GM10266 (cell line): Measurements from ENCODE around the gene CBFA2T3.
"Not testable (repeated sequence)": the region's sequence is repeated elsewhere in the genome, so short reads cannot be mapped to it uniquely, and the experiment has no call there.

Source experiments
- DNase-seq: peaks from one replicate; pipeline ENCODE4 v3.0.0; 2012; ENCODE audit errors: extremely low spot score
- TF ChIP-seq, protein P1 (sequence below): IDR thresholded peaks from 2 replicates; pipeline ENCODE4 v1.5.1; 2012; ENCODE audit warnings: mild to moderate bottlenecking, low read depth; ENCODE audit not compliant: control insufficient read depth, insufficient read depth; ENCODE audit errors: missing control alignments

CBFA2T3 gene

DNA sequence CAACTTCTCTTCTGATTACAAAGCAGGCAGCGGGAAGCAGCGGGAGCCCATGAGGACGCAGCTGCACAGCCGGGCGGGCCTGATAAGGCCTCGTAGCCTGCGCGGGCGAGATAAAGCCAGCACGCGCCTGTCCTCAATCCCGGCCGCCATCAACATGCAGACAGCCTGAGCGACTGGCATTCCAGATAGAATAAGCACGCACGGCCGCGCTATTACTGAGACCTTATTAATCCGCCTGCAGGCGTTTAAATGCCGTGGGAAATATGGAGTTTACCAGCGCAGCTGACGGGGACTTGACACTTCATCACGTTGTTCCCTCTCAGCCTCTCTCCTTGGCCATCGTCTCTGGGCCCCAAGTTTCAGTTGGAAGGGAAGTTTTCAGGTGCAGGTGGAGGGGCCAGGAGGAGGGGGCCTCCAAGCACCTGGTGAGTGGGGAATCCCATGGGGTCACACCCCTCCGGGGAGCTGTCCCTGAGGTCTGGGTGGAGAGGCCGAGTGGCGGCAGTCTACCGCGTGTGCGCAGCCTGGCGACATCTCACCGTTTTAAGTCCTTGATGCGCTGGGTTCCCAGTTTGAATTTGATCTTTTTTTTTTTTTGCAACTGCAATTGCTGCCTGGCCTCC is 27.3 kb upstream of the CBFA2T3 start:
- DNase-seq = no peak
- TF ChIP-seq, protein P1, sequence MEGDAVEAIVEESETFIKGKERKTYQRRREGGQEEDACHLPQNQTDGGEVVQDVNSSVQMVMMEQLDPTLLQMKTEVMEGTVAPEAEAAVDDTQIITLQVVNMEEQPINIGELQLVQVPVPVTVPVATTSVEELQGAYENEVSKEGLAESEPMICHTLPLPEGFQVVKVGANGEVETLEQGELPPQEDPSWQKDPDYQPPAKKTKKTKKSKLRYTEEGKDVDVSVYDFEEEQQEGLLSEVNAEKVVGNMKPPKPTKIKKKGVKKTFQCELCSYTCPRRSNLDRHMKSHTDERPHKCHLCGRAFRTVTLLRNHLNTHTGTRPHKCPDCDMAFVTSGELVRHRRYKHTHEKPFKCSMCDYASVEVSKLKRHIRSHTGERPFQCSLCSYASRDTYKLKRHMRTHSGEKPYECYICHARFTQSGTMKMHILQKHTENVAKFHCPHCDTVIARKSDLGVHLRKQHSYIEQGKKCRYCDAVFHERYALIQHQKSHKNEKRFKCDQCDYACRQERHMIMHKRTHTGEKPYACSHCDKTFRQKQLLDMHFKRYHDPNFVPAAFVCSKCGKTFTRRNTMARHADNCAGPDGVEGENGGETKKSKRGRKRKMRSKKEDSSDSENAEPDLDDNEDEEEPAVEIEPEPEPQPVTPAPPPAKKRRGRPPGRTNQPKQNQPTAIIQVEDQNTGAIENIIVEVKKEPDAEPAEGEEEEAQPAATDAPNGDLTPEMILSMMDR = no peak

DNA sequence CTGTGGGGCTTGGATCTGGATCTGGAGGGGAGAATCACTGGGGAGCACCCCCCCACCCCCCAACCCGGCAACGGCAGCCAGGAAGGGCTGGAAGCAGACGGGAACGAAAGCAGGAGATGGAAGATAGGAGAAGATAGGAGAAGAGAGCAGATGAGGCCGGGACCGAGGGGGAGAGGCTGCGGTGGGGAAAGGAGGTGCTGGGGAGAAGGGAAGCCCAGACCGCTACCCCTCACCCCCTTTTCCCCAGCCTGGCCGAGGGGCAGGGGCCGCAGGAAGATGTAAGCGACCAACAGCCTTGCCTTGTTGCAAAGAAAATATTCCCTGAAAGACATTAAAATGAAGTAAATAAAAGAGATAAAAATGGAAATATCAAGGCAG is 26.8 kb upstream of the CBFA2T3 start:
- TF ChIP-seq, protein P1 = no peak
- DNase-seq = no peak

DNA sequence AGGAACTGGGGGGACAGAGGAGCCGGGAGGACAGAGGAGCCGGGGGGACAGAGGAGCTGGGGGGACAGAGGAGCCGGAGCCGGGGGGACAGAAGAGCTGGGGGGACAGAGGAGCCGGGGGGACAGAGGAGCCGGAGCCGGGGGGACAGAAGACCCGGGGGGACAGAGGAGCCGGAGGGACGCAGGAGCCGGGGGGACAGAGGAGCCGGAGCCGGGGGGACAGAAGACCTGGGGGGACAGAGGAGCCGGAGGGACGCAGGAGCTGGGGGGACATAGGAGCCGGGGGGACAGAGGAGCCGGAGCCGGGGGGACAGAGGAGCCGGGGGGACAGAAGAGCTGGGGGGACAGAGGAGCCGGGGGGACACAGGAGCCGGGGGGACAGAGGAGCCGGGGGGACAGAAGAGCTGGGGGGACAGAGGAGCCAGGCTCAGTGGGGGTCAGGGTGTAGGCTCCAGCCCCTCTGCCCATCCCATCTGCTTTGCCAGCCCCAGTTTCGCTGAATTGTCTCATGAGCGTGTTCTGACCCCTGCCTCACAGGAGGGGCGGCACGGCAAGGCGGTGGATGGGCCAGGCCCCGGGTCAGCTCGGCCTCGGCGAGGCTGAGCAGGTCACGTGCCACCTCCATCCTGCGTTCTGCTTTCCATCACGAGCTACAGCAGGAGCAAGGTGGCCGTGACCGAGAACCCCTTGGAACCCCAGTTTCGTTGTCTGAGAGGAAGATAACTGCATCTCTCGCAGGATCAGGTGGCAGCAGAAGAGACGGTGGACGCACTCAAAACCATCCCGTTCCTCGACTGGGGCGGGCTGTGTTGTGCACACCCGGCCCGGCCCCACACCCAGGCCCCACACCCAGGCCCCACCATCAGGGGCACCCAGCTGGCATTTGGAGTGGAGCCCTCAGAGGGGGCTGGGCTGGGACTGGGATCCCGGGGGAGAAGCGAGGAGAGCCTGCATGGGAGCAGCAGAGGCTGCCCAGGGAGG is 26.1 kb upstream of the CBFA2T3 start:
- DNase-seq = no peak
- TF ChIP-seq, protein P1 = no peak

DNA sequence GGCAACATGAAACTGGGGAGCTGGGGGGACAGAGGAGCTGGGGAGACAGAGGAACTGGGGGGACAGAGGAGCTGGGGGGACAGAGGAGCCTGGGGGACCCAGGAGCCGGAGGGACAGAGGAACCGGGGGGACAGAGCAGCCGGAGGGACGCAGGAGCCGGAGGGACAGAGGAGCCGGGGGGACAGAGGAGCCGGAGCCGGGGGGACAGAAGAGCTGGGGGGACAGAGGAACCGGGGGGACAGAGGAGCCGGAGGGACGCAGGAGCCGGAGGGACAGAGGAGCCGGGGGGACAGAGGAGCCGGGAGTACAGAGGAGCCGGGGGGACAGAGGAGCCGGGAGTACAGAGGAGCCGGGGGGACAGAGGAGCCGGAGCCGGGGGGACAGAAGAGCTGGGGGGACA is 25.1 kb upstream of the CBFA2T3 start:
- not testable (repeated sequence) for DNase-seq

DNA sequence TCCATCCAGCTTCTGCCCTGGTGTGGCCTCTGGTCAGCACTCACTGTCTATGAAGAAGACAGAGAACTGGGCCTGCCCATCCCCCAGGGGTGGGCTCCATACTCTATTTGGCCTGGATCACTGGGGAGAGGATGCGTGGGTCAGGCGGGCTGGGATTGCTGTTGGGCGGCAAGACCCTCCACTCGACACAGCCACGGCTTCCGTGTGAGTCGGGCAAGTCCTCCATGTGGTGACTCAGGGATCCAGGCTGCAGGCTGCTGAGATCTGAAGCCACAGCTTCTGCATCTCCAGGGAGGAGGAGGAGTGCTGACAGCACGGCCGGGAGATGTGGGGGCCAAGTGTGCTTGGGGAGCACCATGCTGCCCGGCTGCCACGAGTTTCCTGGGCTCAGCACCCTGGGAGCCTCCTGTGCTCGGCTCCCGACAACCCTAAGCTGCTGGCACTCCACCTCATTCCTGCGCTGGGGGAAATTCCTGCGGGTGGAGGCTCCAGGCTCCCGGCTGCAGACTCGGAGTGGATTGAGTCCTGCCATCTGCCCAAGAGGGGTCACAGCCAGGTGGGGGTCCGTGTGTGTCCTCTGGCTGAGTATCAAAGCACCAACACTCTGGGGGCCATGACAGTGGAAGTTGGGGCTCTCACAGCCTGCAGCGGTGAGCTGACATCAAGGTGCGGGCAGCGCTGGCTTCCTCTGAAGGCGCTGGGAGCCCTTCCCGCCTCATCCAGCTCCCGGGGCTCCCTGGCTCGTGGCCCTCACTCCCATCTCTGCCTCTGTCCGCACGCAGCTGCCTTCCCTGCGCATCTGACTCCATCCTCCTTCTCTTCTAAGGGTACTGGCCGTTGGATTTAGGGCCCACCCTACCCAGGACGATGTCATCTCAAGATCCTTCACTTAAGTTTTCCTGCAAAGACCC is 24.4 kb upstream of the CBFA2T3 start:
- TF ChIP-seq, protein P1 = no peak
- DNase-seq = no peak

DNA sequence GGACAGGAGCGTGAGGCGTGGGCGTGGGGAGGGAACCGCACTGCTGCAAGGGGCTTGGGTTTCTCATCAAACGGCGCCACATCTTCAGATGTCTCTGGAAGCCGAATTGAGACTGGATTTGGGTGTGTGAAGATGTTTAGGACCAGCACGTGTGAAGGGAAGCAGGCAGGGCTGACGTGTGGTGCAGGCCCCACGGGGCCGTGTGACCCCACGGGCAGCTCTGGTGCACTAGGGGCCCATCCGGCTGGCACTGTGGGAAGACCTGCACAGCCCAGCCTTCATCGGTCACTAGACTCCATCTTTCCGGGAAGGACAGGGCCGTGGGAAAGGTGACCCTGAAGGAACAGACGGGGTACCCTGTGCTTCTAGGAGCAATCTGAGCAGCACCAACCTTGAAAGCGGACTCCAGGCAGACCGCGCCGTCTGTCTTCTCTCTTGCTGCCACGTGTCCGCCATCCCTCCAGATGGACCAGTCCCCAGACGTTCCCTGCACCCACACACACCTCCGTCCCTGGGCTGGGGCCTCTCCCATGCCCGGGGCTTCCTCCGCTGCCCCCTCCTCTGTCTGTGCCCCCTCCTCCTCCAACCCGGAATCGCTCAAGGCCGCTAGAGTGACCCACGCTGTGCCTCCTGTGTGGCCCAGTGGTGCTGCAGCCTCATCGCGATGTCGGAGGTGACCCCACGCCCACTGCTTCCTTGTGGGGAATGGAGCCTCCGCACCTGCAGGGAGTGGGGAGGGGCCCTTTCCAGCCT is 23.4 kb upstream of the CBFA2T3 start:
- TF ChIP-seq, protein P1 = no peak
- DNase-seq = no peak

DNA sequence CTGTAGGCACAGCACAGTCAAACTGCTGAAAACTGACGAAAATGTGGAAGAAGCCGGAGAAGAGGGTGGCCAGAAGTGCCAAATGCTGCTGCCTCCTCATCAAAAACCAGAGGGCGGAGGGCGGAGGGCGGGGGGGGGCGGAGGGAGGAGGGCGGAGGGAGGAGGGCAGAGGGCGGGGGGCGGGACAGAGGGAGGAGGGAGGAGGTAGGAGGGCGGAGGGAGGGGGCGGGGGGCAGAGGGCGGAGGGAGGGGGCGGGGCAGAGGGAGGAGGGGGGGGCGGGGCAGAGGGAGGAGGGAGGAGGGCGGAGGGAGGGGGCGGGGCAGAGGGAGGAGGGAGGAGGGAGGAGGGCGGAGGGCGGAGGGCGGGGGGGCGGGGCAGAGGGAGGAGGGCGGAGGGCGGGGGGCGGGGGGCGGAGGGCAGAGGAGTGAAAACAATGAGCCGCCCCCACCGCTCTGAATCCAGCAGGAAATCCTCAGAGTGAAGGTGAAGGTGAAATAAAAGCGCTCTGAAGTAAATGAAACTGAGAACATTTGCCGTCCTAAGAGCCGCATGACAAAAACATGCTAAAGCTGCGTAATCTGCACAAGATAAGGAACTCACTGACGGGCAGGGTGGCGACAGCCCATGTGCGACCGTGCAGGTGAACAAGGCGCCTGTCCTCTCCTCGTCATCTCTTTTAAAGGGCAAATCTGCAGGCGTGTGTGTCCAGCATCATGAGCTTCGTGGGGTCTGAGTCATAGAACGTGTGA is 22.6 kb upstream of the CBFA2T3 start:
- TF ChIP-seq, protein P1 = no peak
- no peak for DNase-seq
